HepG2 (cell line): ENCODE data around the gene IL1RAP. TPM values are rescaled to one million over a fixed set of nuclear protein-coding genes. Genes with fewer than 3 reads are reported as not detected.

Experiments used
- AKAP8 ChIP-seq: sonication (generic); formaldehyde crosslinking; IDR thresholded peaks from 2 replicates; pipeline ENCODE4 v1.5.1; 2020; ENCODE audit warnings: mild to moderate bottlenecking, missing genetic modification reagents
- ATF7 ChIP-seq, 2 experiments: fragments of 450-650 bp in 1 of 2; sonication (generic) in 1 of 2; formaldehyde crosslinking in 1 of 2; IDR thresholded peaks; 2 replicates each; pipeline versions ENCODE4 v1.4.0 to v1.6.1; 2016 to 2020; ENCODE audit warnings: antibody characterized with exemption in 1 of 2, mild to moderate bottlenecking in 1 of 2, missing genetic modification reagents in 1 of 2
- BCL6 ChIP-seq: IDR thresholded peaks from 2 replicates; pipeline ENCODE4 v1.6.1; 2016; ENCODE audit warnings: missing genetic modification reagents, missing compliant biosample characterization
- CREB1 ChIP-seq, 2 experiments: fragments of 450-650 bp in 1 of 2; IDR thresholded peaks; 2 replicates each; pipeline ENCODE4 v1.6.1; 2016 to 2017; ENCODE audit warnings: control low read depth in 1 of 2, mild to moderate bottlenecking in 1 of 2, missing compliant biosample characterization in 1 of 2, missing genetic modification characterization in 1 of 2
- EZH2 ChIP-seq: conservative IDR thresholded peaks from 2 replicates; pipeline ENCODE4 v1.6.1; 2012; ENCODE audit warnings: mild to moderate bottlenecking, low read depth, low read length, moderate library complexity
- FLYWCH1 ChIP-seq: sonication (generic); formaldehyde crosslinking; IDR thresholded peaks from 2 replicates; pipeline ENCODE4 v1.8.1; 2023; ENCODE audit warnings: mild to moderate bottlenecking, missing genetic modification reagents
- FOXO1 ChIP-seq: sonication (generic); formaldehyde crosslinking; IDR thresholded peaks from 2 replicates; pipeline ENCODE4 v1.4.0; 2020; ENCODE audit warnings: missing genetic modification reagents
- HMG20A ChIP-seq: IDR thresholded peaks from 2 replicates; pipeline ENCODE4 v1.6.1; 2016; ENCODE audit warnings: borderline replicate concordance
- JDP2 ChIP-seq: sonication (generic); formaldehyde crosslinking; IDR thresholded peaks from 2 replicates; pipeline ENCODE4 v1.8.1; 2022; ENCODE audit warnings: missing genetic modification reagents, borderline replicate concordance
- NBN ChIP-seq: fragments of 450-650 bp; conservative IDR thresholded peaks from 2 replicates; pipeline ENCODE4 v1.6.1; 2017
- NCOA5 ChIP-seq: sonication (generic); formaldehyde crosslinking; IDR thresholded peaks from 2 replicates; pipeline ENCODE4 v1.4.0; 2020; ENCODE audit warnings: missing genetic modification reagents
- NFIC ChIP-seq: IDR thresholded peaks from 2 replicates; pipeline ENCODE4 v1.6.1; 2012; ENCODE audit warnings: mild to moderate bottlenecking, low read length, inconsistent platforms
- NR2F6 ChIP-seq, 2 experiments: IDR thresholded peaks; 2 replicates each; pipeline ENCODE4 v1.6.1; 2016; ENCODE audit warnings: antibody characterized with exemption in 1 of 2, mild to moderate bottlenecking in 1 of 2
- PPARG ChIP-seq: conservative IDR thresholded peaks from 2 replicates; pipeline ENCODE4 v1.6.1; 2016; ENCODE audit warnings: missing biosample characterization, missing genetic modification reagents
- SMARCC2 ChIP-seq: fragments of 450-650 bp; IDR thresholded peaks from 2 replicates; pipeline ENCODE4 v1.6.1; 2017; ENCODE audit warnings: antibody characterized with exemption, mild to moderate bottlenecking
- SNAPC2 ChIP-seq: sonication (generic); formaldehyde crosslinking; IDR thresholded peaks from 2 replicates; pipeline ENCODE4 v1.8.1; 2022; ENCODE audit warnings: mild to moderate bottlenecking, missing genetic modification reagents
- SSRP1 ChIP-seq: IDR thresholded peaks from 2 replicates; pipeline ENCODE4 v1.6.1; 2016; ENCODE audit warnings: control low read depth
- TEAD3 ChIP-seq: optimal IDR thresholded peaks from 2 replicates; pipeline ENCODE3; 2016; ENCODE audit warnings: borderline replicate concordance
- THAP11 ChIP-seq: IDR thresholded peaks from 2 replicates; pipeline ENCODE4 v1.6.1; 2016; ENCODE audit warnings: missing biosample characterization, missing genetic modification reagents
- YEATS4 ChIP-seq: sonication (generic); formaldehyde crosslinking; IDR thresholded peaks from 2 replicates; pipeline ENCODE4 v1.4.0; 2020; ENCODE audit warnings: missing genetic modification reagents, borderline replicate concordance
- ZBTB3 ChIP-seq: sonication (generic); formaldehyde crosslinking; IDR thresholded peaks from 2 replicates; pipeline ENCODE4 v1.4.0; 2020; ENCODE audit warnings: low read depth, mild to moderate bottlenecking, moderate library complexity, missing genetic modification reagents, borderline replicate concordance
- ZNF138 ChIP-seq: sonication (generic); formaldehyde crosslinking; IDR thresholded peaks from 2 replicates; pipeline ENCODE4 v1.5.0; 2020; ENCODE audit warnings: mild to moderate bottlenecking, low read depth, missing genetic modification reagents
- ZNF292 ChIP-seq: sonication (generic); formaldehyde crosslinking; IDR thresholded peaks from 2 replicates; pipeline ENCODE4 v1.8.1; 2022; ENCODE audit warnings: mild to moderate bottlenecking, low read depth, missing genetic modification reagents, borderline replicate concordance
- ZNF577 ChIP-seq: sonication (generic); formaldehyde crosslinking; IDR thresholded peaks from 2 replicates; pipeline ENCODE4 v1.4.0; 2020; ENCODE audit warnings: mild to moderate bottlenecking, low read depth, missing genetic modification reagents, borderline replicate concordance
- ZNF644 ChIP-seq: IDR thresholded peaks from 2 replicates; pipeline ENCODE4 v1.6.1; 2016; ENCODE audit warnings: low read depth
- ZNF775 ChIP-seq: sonication (generic); formaldehyde crosslinking; IDR thresholded peaks from 2 replicates; pipeline ENCODE4 v1.4.0; 2020; ENCODE audit warnings: missing genetic modification reagents, mild to moderate bottlenecking, moderate library complexity, borderline replicate concordance
- polyA plus RNA-seq, 8 experiments: library from polyadenylated mRNA; depleted of rRNA in 3 of 8; stranded (reverse) in 7 of 8; unstranded in 1 of 8; fragments of >200 nt; fragmentation: Illumina TruSeq in 4 of 8; extraction: Trizol in 4 of 8; gene quantifications; 2 replicates each; pipeline versions ENCODE4 v1.2.1 to v1.2.3, GENCODE V29; 2011 to 2016; ENCODE audit warnings: low read depth in 4 of 8, missing spikeins in 1 of 8, mixed read lengths in 1 of 8; ENCODE audit not compliant: insufficient read depth in 1 of 8
- total RNA-seq, 5 experiments: library from RNA; depleted of rRNA; stranded (reverse); fragments of >200 nt; fragmentation: Illumina TruSeq; extraction: Trizol; gene quantifications; 2 replicates each; pipeline ENCODE4 v1.2.3, GENCODE V29; 2016; ENCODE audit warnings: low read depth in 1 of 5
- TF ChIP-seq, protein P1 (sequence below): IDR thresholded peaks from 2 replicates; pipeline ENCODE4 v1.6.1; 2016; ENCODE audit warnings: missing genetic modification reagents, missing compliant biosample characterization
- TF ChIP-seq, protein P2 (sequence below): sonication (generic); formaldehyde crosslinking; conservative IDR thresholded peaks from 2 replicates; pipeline ENCODE4 v1.4.0; 2020; ENCODE audit warnings: mild to moderate bottlenecking, missing genetic modification reagents, moderate library complexity

The IL1RAP gene
- total and polyA plus RNA-seq, 2 of the 13 experiments (the other 11 are each of a cell fraction or from before 2014, with no cell fraction given), result 18.3 to 54.9 TPM

DNA sequence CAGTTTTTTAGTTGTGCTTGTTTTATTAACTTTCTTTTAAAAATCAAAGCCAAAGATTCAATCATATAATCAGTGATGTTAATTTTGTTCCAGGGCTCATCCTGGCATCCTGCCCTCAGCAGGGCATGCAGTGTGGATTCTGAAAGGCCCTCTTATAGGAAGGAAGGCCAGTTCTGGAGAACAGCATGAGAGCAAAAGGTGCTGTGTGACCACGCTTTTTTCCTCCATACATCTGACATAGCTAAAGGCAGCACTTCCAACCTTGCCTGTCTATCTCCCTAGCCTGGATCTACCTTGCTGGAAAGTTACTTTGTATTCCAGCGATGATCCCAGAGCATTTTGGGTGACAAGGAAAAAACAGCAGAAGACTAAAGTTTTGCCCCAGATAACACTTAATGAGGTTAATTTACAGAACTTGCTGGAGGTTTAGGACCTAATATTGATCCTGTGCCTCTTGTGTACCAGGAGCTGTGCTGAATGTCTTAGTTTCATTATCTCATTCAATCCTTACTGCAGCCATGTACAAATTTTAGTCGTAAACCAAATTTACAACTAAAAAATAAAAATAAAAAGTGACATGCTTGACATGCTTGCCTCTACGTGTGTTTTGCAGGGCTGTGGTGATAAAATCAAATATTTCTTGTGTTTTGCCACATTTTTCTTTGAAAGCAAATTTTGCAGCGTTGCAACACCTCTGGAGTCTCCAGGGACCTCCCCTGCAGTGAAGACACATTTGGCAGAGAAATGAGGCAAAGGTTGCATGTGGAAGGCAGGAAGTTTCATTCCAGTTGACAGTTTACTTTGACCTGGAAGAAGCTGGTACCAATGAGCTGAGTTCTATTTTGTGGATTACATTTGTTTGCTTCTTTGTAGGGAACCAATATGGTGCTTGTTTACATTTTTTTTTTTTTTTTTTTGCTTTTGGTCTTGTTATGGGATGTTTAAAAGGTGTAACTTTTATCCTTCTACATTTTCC lies 13.2 kb downstream of the IL1RAP start (continued):
- TF ChIP-seq TEAD3 (CRISPR knock-in tag), result peak; percentile 48
- peak; percentile 21; the same call in 1 of the 2 replicates for TF ChIP-seq ZNF292 (CRISPR knock-in tag)
- no peak for TF ChIP-seq ZNF138 (CRISPR knock-in tag)
- TF ChIP-seq ZNF644 (CRISPR knock-in tag), result peak; percentile 69
- TF ChIP-seq SSRP1 (CRISPR knock-in tag), result no peak
- TF ChIP-seq SNAPC2, result no peak
- TF ChIP-seq NCOA5 (CRISPR knock-in tag), result no peak
- no peak for TF ChIP-seq THAP11 (CRISPR knock-in tag)
- TF ChIP-seq NR2F6 (IDR thresholded peaks at IDR 0.05), result no peak
- TF ChIP-seq NR2F6 (CRISPR knock-in tag; IDR thresholded peaks at IDR 0.05), result no peak
- no peak for TF ChIP-seq ATF7 (IDR thresholded peaks at IDR 0.05)
- no peak for TF ChIP-seq ATF7 (CRISPR knock-in tag; IDR thresholded peaks at IDR 0.05)
- no peak for TF ChIP-seq NBN
- TF ChIP-seq BCL6, result peak; percentile 98
- TF ChIP-seq FLYWCH1 (CRISPR knock-in tag), result no peak
- TF ChIP-seq ZBTB3 (CRISPR knock-in tag), result 0 out of 2 replicates have a peak, but pooled peaks have one; percentile 23
- TF ChIP-seq NFIC, result peak; percentile 21; the same call in 1 of the 2 replicates
- TF ChIP-seq PPARG, result peak; percentile 96
- TF ChIP-seq YEATS4 (CRISPR knock-in tag), result no peak
- TF ChIP-seq FOXO1 (CRISPR knock-in tag), result peak; percentile 19; the same call in 1 of the 2 replicates
- TF ChIP-seq SMARCC2, result no peak
- TF ChIP-seq CREB1 (IDR thresholded peaks at IDR 0.05), result no peak
- TF ChIP-seq CREB1 (CRISPR knock-in tag; IDR thresholded peaks at IDR 0.05), result no peak
- TF ChIP-seq, protein P1, sequence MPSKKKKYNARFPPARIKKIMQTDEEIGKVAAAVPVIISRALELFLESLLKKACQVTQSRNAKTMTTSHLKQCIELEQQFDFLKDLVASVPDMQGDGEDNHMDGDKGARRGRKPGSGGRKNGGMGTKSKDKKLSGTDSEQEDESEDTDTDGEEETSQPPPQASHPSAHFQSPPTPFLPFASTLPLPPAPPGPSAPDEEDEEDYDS, result no peak
- TF ChIP-seq JDP2 (CRISPR knock-in tag), result no peak
- TF ChIP-seq, protein P2, sequence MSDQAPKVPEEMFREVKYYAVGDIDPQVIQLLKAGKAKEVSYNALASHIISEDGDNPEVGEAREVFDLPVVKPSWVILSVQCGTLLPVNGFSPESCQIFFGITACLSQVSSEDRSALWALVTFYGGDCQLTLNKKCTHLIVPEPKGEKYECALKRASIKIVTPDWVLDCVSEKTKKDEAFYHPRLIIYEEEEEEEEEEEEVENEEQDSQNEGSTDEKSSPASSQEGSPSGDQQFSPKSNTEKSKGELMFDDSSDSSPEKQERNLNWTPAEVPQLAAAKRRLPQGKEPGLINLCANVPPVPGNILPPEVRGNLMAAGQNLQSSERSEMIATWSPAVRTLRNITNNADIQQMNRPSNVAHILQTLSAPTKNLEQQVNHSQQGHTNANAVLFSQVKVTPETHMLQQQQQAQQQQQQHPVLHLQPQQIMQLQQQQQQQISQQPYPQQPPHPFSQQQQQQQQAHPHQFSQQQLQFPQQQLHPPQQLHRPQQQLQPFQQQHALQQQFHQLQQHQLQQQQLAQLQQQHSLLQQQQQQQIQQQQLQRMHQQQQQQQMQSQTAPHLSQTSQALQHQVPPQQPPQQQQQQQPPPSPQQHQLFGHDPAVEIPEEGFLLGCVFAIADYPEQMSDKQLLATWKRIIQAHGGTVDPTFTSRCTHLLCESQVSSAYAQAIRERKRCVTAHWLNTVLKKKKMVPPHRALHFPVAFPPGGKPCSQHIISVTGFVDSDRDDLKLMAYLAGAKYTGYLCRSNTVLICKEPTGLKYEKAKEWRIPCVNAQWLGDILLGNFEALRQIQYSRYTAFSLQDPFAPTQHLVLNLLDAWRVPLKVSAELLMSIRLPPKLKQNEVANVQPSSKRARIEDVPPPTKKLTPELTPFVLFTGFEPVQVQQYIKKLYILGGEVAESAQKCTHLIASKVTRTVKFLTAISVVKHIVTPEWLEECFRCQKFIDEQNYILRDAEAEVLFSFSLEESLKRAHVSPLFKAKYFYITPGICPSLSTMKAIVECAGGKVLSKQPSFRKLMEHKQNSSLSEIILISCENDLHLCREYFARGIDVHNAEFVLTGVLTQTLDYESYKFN (CRISPR knock-in tag), result peak; percentile 70
- TF ChIP-seq HMG20A (CRISPR knock-in tag), result peak; percentile 12; the same call in 1 of the 2 replicates
- TF ChIP-seq AKAP8, result no peak
- TF ChIP-seq EZH2, result no peak
- TF ChIP-seq ZNF577 (CRISPR knock-in tag), result no peak
- no peak for TF ChIP-seq ZNF775 (CRISPR knock-in tag)
